NCI-H1048 (cell line): ENCODE data around the gene RTF2.
"Not testable (repeated sequence)": the region's sequence is repeated elsewhere in the genome, so short reads cannot be mapped to it uniquely, and the experiment has no call there.

Experiments
- DNase-seq: peaks from one replicate; lab custom pipeline; 2025; lab: John Stamatoyannopoulos, UW

The RTF2 gene

GRCh38 chr20:56501116-56501515 lies 32.7 kb downstream of the RTF2 start:
- DNase-seq, result no peak

GRCh38 chr20:56503916-56504315 lies 35.5 kb downstream of the RTF2 start:
- no peak for DNase-seq

DNA sequence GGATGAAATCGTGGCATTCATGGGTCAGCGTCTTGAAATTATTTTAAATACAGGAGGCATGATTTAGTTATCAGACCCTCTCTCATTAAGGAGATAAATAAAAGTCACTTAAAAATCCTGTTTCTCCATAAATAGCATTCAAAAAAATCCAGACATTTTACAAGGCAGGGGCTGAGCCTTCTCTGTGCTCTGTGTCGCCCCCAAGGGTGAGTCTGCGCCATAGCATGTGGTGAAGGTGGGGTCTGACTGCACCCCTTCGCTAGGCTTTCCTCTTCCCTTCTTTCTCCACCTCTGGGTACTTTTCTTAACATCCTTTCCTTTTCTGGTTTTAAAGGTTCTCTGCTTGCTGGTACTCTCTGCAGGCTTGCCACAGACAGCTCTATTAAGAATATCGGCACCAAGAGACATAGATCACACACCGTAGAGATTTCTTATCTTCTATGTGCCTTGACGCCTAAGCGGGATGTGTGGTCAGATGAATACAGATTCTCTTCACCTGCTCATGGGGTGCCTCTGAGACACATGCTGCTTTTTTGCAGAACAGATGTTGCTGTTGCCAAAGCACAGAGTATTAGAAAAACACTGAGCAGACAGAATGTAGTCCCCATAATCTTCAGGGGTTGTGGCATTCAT lies 36.1 kb downstream of the RTF2 start:
- no peak for DNase-seq

- no peak for DNase-seq
Observed at GRCh38 chr20:56506103-56506502, 37.7 kb downstream of the RTF2 start.

GRCh38 chr20:56511926-56512325 lies 43.5 kb downstream of the RTF2 start:
- DNase-seq, result no peak

DNA sequence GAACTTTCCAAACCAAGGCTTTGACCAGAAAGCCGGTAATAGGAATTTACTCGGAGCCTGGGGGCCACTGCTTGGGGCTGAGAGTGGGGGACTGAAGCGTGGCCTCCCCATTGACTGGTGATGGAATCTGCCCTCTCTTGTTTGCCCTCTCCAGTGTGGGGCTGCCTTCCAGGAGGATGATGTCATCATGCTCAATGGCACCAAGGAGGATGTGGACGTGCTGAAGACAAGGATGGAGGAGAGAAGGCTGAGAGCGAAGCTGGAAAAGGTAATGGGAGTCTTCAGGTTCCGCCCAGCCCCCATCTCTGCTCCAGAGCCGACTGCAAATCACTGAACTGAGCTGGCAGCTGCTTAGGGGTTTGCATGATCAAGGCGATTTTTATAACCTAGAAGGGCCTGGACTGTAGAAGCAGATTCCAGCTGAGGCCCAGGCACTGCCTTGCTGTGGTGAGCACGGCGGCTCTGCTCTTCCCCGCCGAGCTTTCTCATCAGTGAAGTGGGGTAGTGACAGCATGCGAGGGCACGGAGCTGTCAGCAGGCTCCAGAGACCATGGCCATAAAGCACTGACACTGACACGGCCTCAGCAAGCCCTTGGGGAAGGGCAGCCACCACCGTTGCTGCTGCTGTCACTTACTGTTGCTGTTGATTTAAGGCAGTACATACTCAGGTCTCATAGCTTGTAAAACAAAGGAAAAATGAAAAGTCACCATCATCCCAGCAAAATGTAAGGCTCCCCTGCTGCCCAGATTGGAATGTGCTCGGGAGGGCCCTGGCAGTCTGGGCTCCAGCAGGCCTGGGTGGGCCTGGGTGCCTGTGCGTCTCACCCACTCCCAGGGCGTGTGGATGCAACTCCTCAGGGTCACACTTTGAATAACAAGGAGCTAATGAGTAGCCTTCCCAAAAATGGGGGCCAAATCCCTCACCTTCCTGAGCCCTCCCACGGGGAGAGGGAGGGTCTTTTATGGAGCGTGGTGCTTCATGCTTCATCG lies 45.0 kb downstream of the RTF2 start:
- DNase-seq, result no peak

DNA sequence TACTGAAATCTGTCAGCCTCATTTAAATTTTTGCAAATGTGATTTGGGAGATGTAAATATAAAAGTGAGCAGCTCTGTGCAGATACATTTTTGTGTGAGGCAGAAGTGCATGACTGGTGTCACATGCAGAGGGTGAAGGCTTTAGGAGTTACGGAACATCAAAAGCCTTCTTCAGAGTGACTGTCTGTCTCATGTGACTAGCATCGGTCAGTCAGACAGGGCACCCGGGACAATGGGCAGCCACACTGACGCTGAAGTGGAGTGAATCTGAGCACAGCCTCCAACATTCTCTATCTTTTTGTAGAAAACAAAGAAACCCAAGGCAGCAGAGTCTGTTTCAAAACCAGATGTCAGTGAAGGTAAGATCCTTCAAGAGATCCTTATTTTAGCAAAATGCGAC lies 48.2 kb downstream of the RTF2 start:
- no peak for DNase-seq

GRCh38 chr20:56517211-56517610 lies 48.8 kb downstream of the RTF2 start:
- no peak for DNase-seq

DNA sequence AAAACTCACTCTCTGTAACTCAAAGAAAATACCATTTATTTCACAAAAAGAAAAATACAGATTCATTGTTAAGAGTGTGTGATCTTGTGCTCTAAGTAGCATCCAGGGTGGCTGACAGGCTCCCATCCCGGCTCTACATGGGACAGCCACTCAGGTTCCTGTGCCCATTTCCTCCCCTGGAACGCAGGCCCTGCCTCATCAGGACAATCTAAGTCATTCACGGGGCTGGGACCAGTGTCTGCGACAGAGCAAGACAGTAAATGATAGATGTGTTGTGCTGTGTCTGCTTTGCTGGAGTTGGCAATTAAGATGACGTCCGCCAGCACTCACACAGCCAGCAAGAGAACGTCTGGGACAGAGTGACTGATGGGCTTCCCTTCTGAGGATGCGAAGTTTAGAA lies 49.2 kb downstream of the RTF2 start:
- no peak for DNase-seq

GRCh38 chr20:56518126-56518525 lies 49.7 kb downstream of the RTF2 start:
- DNase-seq, result no peak

GRCh38 chr20:56518721-56519398 lies 50.4 kb downstream of the RTF2 start:
- DNase-seq, result no peak

- DNase-seq, result no peak
Observed at GRCh38 chr20:56519551-56519950, 51.1 kb downstream of the RTF2 start.

DNA sequence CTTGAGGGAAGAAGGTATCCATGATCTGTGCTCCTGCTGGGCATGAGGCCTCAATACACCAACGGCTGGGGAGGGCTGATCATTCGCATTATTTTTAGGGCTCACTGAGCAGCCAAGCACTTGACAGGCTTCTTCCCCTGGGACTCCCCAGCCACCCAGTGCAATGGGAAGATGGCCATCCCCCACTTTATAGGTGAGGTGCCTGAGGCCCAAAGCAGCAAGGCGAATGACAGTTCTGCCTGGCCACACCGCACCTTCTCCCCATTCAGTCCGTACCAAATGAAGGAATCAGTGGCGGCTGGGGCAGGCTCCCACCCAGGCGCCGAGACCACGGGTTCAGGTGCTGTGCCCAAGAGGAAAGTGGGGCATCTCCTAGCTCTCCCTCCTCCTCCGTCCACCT lies 51.8 kb downstream of the RTF2 start:
- DNase-seq, result no peak

DNA sequence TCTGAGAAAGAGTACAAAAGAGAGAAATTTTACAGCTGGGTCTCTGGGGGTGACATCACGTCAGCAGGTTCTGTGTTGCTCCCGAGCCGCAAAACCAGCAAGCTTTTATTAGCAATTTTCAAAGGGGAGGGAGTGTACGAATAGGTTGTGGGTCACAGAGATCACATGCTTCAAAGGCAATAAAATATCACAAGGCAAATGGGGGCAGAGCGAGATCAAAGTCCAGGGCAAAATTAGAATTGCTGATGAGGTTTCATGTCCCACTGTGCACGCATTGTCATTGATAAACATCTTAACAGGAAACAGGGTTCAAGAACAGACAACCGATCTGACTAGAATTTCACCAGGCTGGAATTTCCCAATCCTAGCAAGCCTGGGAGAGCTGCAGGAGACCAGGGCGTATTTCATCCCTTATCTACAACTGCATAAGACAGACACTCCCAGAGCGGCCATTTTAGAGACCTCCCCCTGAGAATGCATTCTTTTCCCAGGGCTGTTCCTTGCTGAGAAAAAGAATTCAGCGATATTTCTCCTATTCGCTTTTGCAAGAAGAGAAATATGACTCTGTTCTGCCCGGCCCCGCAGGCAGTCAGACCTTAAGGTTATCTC lies 52.4 kb downstream of the RTF2 start:
- not testable (repeated sequence) for DNase-seq

DNA sequence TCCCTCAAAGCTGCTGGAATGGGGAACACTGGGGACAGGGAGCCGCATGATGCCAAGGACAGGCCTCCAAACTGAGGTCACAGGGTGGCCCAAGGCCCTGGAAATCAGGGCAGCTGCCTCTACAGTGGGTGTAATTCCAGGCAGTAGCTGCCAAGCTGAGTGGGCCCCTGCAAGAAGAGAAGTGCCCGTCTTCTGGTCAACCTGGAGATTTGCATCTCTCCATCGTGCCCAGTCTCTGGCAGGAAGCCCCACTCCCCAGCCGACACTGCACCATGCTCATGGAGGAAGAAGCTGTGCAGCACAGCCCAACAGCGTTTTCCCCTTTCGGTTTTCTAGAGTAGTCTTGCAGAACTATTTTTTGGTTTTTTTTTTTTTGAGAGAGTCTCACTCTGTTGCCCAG lies 53.9 kb downstream of the RTF2 start:
- DNase-seq, result no peak

- not testable (repeated sequence) for DNase-seq
Observed at GRCh38 chr20:56524444-56524843, 56.0 kb downstream of the RTF2 start, which contains the start of gene FAM209A. Gene FAM209A (plus strand): TSS chr20:56524744. CDS start chr20:56524809, 65 bp downstream.

DNA sequence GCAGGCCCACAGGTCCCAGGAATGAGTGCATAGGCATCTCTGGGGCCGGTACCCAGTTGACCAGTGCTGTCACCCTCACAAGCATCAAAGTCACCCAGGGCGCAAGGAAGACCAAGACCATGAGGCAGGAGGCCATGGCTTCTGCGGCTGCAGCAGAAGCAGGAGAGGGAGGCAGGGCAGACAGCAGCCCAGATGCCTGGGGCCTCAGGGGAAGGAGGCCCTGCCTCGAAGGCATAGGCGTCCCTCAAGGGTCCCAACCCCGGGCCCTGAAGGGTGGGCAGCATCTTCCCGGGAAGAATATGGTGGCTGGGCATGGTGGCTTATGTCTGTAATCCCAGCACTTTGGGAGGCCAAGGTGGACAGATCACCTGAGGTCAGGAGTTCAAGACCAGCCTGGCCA lies 59.1 kb downstream of the RTF2 start:
- no peak for DNase-seq

GRCh38 chr20:56532946-56533345 lies 64.5 kb downstream of the RTF2 start, which contains the start of gene FAM209B:
Gene FAM209B (plus strand): TSS chr20:56533246. CDS start chr20:56533342, 96 bp downstream.
- not testable (repeated sequence) for DNase-seq

- DNase-seq, result no peak
Observed at GRCh38 chr20:56537997-56538396, 69.6 kb downstream of the RTF2 start.

DNA sequence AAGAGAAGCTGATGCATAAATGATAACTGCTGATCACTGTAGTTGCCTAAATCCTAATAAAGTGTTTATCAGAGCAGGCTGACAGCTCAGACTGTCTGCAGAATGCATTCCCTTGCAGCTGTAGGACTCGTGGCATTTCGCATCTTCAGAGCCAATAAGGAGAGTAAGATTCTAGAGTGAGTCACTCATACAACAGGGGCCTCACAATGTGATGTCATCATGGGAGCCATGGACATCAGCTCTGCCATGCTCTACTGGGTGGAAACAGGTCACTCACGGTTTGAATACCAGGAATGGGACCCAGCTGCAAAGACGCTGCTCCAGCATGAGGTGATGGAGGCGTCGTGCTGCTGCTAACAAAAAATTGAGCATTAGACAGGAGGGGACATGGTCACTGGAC lies 72.0 kb downstream of the RTF2 start:
- DNase-seq, result no peak

DNA sequence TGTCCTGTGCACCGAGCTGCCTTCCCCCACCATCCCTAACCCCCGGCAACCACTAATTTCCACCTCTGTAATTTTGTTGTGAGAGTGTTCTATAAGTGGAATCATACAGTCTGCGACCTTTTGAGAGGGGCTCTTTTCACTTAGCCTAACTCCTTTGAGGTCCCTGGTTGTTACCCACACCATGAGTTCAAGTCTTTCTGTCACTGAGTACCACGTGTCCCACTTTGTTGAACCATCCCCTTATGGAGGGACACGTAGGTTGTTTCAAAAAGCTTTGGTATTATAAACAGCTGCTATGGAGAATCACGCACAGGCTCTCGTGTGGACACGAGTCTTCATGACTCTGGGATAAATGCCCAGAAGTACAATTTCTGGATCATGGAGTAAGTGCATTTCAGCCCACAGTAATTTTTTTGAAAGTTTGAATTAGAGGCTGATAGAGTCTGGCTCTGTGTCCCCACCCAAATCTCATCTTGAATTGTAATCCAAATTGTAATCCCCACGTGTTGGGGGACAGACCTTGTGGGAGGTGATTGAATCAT lies 74.1 kb downstream of the RTF2 start:
- no peak for DNase-seq

DNA sequence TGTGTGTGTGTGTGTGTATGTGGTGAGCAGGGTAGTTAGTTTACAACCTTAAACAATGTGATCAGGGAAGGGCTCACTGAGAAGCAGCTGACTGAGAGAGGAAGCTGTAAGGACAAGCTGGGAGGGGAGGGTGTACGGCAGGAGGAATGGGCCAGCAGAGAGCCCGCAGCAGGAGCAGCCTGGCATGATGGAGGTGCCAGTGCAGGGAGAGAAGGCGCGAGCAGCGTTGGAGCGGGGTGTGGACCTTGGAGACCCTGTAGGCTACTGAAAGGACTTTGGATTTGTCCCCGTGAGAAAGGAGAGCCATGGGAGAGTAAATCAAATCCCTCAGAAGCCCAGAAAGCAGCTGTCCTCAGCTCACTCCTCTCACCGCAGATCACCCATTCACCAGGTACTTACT lies 83.1 kb downstream of the RTF2 start:
- DNase-seq, result no peak
